Upper lobe of left lung (tissue), 4 donors: ENCODE data around the gene SLC25A26.

Experiments
- CTCF ChIP-seq, 6 experiments: fragments of 450-650 bp in 4 of 6; fragments of 200-600 bp in 2 of 6; sonication (generic) in 2 of 6; IDR thresholded peaks; one replicate each; pipeline ENCODE4 v1.5.1; 2016 to 2019; ENCODE audit warnings: antibody characterized with exemption in 6 of 6
- POLR2A ChIP-seq, 4 donors: fragments of 450-650 bp; IDR thresholded peaks; one replicate each; pipeline ENCODE4 v1.5.1; 2016 to 2017; ENCODE audit warnings: antibody characterized with exemption in 4 of 4, mild to moderate bottlenecking in 2 of 4

GRCh38 chr3:66355394-66355793, 134.6 kb downstream of the SLC25A26 start:
- TF ChIP-seq POLR2A (IDR thresholded peaks at IDR 0.05) (no peak), CTCF (IDR thresholded peaks at IDR 0.05) (no peak)
